Measurements from ENCODE around the gene PLEK.
"Not testable (repeated sequence)": the region's sequence is repeated elsewhere in the genome, so short reads cannot be mapped to it uniquely, and the experiment has no call there.

Gene PLEK

DNA sequence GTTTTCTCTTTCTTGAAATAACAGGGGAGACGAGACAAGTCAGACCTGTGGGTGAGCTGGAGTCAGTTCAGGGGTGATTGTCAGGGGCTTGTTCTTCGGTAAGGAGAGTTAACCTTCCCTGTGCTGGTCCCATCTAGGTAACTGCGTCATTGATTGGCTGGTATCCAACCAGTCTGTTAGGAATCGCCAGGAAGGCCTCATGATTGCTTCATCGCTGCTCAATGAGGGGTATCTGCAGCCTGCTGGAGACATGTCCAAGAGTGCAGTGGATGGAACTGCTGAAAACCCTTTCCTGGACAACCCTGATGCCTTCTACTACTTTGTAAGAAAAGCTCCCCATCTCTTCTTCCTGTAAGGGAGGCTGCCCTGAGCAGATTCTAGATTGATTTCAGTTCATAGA lies 21.3 kb downstream of the PLEK start:
- Mint-ChIP-seq H3K4me1 (peaks cover 89% of the 10 kb centered on the region), H3K27ac (peak overlapping the region; percentile 58), H3K9me3 (no peaks in the 10 kb centered on the region), H3K4me3 (no peak overlapping the region), H3K27me3 (no peaks in the 10 kb centered on the region), H3K36me3 (peaks cover 60% of the 10 kb centered on the region)
- no peak for ATAC-seq

DNA sequence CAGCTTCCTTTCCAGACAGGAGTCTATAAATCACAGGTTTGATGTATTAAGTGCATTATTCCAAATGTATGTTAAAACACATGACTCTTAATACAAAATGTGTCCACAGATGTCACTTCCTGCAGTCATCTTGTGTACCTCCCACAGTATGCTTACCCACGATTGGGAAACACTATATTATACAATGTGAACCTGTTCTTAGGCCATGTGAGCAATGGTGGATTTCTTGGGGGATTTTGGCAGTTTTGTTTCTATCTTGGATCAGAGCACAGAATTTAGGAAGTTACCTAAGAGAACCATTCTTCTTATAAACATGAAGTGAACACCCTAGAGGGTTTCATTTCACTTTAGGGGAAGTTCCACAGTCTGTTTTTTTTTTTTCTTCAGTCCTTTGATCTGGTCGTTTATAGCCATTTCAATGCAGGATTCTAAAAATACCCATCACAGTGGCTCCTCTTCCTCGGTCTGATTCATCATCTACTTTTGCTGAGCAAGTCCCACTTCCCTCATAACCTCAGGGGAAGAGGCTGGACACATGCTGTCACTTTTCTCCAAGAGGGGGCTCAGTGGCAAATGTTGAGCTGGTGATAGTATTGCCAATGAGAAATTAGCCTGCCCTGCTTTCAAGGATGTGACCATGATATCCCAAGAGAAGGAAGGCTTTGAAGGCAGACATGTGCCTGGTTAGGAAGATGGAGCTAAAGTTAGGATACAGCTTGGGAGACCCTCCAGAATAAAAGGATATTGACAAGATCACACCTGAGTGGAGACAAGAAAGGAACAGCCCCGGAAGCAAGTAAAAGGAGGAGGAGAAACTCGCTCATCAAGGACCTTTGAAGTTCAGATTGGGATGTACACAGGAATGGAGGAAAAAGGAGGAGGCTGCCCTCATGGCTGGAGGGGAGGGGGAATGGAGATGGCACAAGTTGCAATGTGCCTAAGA lies 22.6 kb downstream of the PLEK start:
- no peaks in the 10 kb centered on the region for H3K27me3 Mint-ChIP-seq
- peaks cover 89% of the 10 kb centered on the region for H3K4me1 Mint-ChIP-seq
- peak; percentile 83 for ATAC-seq
- H3K9me3 Mint-ChIP-seq: no peaks in the 10 kb centered on the region
- H3K27ac Mint-ChIP-seq: peak overlapping the region; percentile 58
- peak overlapping the region; percentile 51 for H3K4me3 Mint-ChIP-seq
- H3K36me3 Mint-ChIP-seq: peaks cover 58% of the 10 kb centered on the region

DNA sequence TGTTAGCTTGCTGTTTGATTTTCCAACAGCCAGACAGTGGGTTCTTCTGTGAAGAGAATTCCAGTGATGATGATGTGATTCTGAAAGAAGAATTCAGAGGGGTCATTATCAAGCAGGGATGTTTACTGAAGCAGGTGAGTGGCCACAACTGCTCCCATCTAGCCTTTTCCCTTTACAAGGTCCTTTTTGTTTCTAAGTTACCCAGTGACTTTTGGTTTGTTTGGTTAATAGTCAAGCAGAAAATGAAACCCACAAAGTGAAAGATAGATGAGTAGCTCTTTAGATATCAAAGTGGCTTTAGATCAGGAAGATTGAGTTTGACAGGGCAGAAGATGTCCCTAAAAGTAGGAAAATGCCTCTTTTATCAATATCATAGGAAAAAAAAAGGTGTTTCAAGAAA lies 23.3 kb downstream of the PLEK start:
- peak; percentile 34 for ATAC-seq
- peaks cover 83% of the 10 kb centered on the region for H3K4me1 Mint-ChIP-seq
- H3K27ac Mint-ChIP-seq: peak overlapping the region; percentile 58
- no peaks in the 10 kb centered on the region for H3K27me3 Mint-ChIP-seq
- H3K4me3 Mint-ChIP-seq: peak overlapping the region; percentile 62
- peaks cover 58% of the 10 kb centered on the region for H3K36me3 Mint-ChIP-seq
- H3K9me3 Mint-ChIP-seq: no peaks in the 10 kb centered on the region

DNA sequence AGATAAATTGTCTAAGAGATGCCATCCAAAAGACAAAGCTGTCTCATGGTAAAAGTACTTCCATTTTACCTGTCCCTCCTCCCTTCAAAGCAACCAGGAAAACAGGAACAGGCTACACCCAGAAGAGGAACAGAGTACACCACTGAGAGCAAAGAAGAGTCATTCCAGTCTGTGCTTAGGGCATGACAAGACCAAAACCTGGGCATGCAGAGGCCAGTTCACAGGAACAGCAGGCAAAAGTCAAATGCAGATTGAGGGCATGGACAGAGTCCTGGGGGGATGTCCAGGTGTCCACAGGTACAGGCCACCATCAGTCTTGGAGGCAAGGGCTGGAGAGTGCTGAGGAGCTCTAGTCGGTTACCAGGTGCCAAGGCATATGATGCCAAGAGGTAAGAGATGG lies 23.7 kb downstream of the PLEK start:
- Mint-ChIP-seq H3K27me3 (no peaks in the 10 kb centered on the region), H3K27ac (peak overlapping the region; percentile 58), H3K4me3 (peak overlapping the region; percentile 62), H3K9me3 (no peaks in the 10 kb centered on the region), H3K4me1 (peaks cover 79% of the 10 kb centered on the region), H3K36me3 (peaks cover 58% of the 10 kb centered on the region)
- peak; percentile 78 for ATAC-seq

DNA sequence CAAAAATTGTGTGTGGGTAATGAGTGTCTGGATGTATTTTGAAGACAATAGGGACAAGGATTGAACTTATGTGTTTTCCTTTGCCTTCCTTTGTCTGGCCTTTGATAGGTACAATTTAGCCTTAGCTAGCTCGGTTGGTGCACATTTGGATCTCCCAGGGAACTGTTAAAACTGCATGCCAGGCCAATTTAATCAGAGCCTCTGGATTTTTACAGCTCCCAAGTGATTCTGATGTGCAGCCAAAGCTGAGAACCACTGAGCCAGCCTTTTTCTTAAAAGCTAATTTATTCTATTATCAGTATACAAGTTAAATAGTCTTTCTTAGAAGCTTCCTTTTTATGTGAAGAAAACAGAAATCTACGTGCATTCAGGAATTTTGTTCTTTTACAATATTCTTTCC lies 25.0 kb downstream of the PLEK start:
- Mint-ChIP-seq H3K27me3 (no peaks in the 10 kb centered on the region), H3K4me3 (no peak overlapping the region), H3K36me3 (peaks cover 62% of the 10 kb centered on the region), H3K9me3 (no peaks in the 10 kb centered on the region), H3K27ac (peak overlapping the region; percentile 58), H3K4me1 (peaks cover 76% of the 10 kb centered on the region)
- ATAC-seq: no peak

DNA sequence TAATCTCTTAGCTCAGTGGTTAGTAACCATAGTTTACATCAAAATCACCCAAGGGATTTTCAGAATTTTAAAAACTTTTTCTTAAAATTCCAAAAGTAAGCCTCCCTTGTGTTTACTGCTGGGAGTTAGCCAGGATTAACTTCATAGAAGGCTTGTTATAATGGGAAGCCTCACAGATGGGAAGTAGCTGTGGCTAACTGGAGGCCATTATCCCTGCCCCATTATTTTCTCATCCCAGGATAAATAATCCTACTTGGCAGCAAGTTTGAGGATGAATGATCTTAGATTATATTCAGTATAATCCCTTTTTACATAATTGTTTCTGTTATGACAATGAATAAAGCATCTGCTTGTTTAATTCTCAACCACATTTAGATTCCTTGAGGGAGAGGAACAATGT lies 25.5 kb downstream of the PLEK start:
- H3K4me3 Mint-ChIP-seq: no peak overlapping the region
- no peak for ATAC-seq
- H3K36me3 Mint-ChIP-seq: peaks cover 62% of the 10 kb centered on the region
- no peaks in the 10 kb centered on the region for H3K27me3 Mint-ChIP-seq
- no peak overlapping the region for H3K27ac Mint-ChIP-seq
- no peaks in the 10 kb centered on the region for H3K9me3 Mint-ChIP-seq
- H3K4me1 Mint-ChIP-seq: peaks cover 72% of the 10 kb centered on the region

DNA sequence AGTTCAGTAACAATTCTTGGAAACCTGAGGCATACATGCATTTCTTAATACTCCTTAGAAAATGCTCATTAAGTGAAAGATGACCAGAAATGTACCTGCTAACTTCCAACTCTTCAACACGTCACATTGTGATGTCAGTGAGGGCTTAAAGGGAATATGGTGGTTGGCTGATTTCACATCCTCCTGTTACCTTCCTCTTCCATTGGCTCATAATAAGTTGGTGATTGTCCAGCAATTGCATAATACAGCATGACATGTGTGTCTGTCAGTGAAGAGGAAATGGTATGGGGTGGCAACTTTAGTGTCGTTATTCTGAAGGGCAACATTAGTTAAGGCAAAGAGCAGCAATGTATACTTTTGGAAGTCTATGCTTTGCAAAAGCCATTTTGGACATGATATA lies 26.0 kb downstream of the PLEK start:
- no peak overlapping the region for H3K27ac Mint-ChIP-seq
- peaks cover 64% of the 10 kb centered on the region for H3K36me3 Mint-ChIP-seq
- H3K4me3 Mint-ChIP-seq: no peak overlapping the region
- ATAC-seq: no peak
- H3K27me3 Mint-ChIP-seq: no peaks in the 10 kb centered on the region
- peaks cover 68% of the 10 kb centered on the region for H3K4me1 Mint-ChIP-seq
- no peaks in the 10 kb centered on the region for H3K9me3 Mint-ChIP-seq

DNA sequence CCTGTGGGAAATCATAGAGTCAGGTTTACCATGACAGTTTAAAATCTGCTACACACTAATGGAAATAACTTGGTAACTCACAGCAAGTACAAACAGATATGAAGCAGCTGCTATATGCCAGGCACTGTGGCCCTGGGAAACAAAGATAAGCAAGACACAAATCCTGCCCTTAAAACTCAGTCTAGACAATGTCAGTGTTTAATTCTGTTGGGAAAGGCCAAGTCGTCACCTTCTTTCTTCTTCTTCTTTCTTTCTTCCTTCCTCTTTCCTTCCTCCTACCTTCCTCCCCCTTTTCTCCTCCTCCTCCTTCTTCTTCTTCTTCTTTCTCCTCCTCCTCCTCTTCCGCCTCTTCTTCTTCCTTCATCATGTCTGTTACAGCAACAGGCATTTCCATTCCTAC lies 26.8 kb downstream of the PLEK start:
- H3K27ac Mint-ChIP-seq: peak overlapping the region; percentile 50
- H3K4me1 Mint-ChIP-seq: peaks cover 66% of the 10 kb centered on the region

DNA sequence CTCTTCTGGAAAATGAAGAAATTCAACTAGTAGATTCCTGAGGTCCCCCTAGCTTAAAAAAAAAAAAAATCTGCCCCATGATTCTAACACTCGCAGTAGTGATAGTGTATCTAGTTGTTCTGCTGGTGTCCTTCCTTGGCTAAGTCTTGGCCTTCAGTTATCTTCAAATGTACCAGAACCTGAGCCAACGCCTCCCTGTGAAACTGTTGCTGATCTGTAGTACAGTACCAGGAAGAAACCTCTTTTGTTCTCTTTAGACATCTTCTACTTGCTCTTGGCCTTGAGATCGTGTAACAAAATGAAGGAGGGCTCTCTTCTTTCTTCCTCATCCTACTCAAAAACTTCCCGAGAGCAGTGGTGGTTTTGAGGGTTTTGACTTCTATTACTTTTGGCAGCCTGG lies 31.0 kb downstream of the PLEK start:
- ATAC-seq: no peak
- Mint-ChIP-seq H3K36me3 (peaks cover 93% of the 10 kb centered on the region), H3K9me3 (peaks cover 18% of the 10 kb centered on the region), H3K27me3 (no peaks in the 10 kb centered on the region), H3K4me3 (no peak overlapping the region), H3K4me1 (peaks cover 53% of the 10 kb centered on the region), H3K27ac (peak overlapping the region; percentile 45)

More for the DNA sequence above, 26.8 kb downstream of the PLEK start:
- H3K4me3 Mint-ChIP-seq: no peak overlapping the region
- H3K27me3 Mint-ChIP-seq: no peaks in the 10 kb centered on the region
- no peaks in the 10 kb centered on the region for H3K9me3 Mint-ChIP-seq
- no peak for ATAC-seq
- peaks cover 72% of the 10 kb centered on the region for H3K36me3 Mint-ChIP-seq

DNA sequence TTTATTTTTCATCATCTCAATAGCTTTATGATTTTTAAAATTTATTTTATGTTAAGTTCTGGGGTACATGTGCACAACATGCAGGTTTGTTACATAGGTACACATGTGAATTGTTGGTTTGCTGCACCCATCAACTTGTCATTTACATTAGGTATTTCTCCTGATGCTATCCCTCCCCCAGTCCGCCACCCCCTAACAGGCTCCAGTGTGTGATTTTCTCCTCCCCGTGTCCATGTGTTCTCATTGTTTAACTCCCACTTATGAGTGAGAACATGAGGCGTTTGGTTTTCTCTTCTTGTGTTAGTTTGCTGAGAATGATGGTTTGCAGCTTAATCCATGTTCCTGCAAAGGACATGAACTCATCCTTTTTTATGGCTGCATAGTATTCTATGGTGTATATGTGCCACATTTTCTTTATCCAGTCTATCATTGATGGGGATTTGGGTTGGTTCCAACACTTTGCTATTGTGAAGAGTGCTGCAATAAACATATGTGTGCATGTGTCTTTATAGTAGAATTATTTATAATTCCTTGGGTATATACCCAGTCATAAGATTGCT lies 32.7 kb downstream of the PLEK start:
- Mint-ChIP-seq H3K9me3 (peaks cover 25% of the 10 kb centered on the region), H3K4me1 (peaks cover 57% of the 10 kb centered on the region), H3K36me3 (peaks cover 94% of the 10 kb centered on the region)
- H3K27ac Mint-ChIP-seq, H3K4me3 Mint-ChIP-seq, H3K27me3 Mint-ChIP-seq, ATAC-seq: not testable (repeated sequence)

DNA sequence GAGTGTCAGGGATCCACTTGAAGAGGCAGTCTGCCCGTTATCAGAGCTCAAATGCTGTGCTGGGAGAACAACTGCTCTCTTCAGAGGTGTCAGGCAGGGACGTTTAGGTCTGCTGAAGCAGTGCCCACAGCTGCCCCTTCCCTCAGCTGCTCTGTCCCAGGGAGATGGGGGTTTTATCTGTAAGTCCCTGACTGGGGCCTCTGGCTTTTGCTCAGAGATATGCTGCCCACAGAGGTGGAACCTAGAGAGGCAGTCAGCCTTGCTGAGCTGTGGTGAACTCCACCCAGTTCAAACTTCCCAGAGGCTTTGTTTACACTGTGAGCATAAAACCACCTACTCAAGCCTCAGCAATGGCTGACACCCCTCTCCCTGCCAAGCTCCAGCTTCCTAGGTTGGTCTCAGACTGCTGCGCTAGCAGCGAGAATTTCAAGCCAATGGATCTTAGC lies 38.1 kb downstream of the PLEK start:
- Mint-ChIP-seq H3K4me3 (no peak overlapping the region), H3K27ac (peak overlapping the region; percentile 62), H3K4me1 (peaks cover 93% of the 10 kb centered on the region), H3K36me3 (peaks cover 70% of the 10 kb centered on the region), H3K27me3 (no peaks in the 10 kb centered on the region), H3K9me3 (peaks cover 32% of the 10 kb centered on the region)
- ATAC-seq: peak; percentile 73

DNA sequence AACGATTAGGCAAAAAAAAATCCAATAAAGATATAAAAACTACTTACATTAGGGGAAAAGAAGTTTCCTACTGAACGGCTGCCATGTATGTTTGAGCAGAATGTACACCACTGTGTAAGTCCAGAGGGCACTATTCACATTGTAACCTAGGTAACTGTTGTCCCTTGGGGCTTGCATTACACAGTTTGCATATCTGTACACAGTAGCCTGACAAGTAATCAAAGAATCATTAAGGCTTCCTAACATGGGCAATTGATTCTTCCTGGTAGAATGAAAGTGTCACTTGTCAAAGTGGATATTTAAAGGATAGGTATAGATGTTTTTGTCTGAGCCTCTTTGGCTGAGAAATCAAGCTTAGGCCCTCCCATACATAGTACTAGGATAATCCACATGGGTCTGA lies 39.1 kb downstream of the PLEK start:
- Mint-ChIP-seq H3K27me3 (no peaks in the 10 kb centered on the region), H3K9me3 (peaks cover 31% of the 10 kb centered on the region), H3K4me1 (peaks cover 98% of the 10 kb centered on the region), H3K4me3 (no peak overlapping the region), H3K27ac (peak overlapping the region; percentile 62), H3K36me3 (peaks cover 63% of the 10 kb centered on the region)
- peak; percentile 70 for ATAC-seq

DNA sequence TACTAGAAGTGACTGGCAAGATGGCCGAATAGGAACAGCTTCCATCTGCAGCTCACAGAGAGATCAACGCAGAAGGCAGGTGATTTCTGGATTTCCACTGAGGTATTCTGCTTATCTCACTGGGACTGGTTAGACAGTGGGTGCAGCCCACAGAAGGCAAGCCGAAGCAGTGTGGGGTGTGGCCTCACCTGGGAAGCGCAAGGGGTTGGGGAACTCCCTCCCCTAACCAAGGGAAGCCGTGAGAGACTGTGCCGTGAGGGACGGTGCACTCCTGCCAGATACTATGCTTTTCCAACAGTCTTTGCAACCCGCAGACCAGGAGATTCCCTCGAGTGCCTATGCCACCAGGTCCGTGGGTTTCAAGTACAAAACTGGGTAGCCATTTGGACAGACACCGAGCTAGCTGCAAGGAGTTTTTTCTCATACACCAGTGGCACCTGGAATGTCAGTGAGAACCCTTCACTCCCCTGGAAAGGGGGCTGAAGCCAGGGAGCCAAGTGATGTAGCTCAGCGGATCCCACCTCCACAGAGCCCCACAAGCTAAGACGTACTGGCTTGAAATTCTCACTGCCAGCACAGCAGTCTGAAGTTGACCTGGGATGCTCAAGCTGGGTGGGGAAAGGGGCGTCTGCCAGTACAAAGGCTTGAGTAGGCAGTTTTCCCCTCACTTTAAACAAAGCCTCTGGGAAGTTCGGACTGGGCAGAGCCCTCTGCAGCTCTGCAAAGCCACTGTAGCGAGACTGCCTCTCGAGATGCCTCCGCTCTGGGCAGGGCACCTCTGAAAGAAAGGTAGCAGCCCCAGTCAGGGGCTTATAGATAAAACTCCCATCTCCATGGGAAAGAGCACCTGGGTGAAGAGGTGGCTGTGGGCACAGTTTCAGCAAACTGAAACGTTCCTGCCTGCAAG lies 40.1 kb downstream of the PLEK start:
- Mint-ChIP-seq H3K4me3 (peak overlapping the region; percentile 34), H3K27ac (peak overlapping the region; percentile 62), H3K27me3 (no peaks in the 10 kb centered on the region), H3K36me3 (peaks cover 54% of the 10 kb centered on the region), H3K4me1 (peaks cover 98% of the 10 kb centered on the region), H3K9me3 (peaks cover 26% of the 10 kb centered on the region)
- peak; percentile 69 for ATAC-seq

DNA sequence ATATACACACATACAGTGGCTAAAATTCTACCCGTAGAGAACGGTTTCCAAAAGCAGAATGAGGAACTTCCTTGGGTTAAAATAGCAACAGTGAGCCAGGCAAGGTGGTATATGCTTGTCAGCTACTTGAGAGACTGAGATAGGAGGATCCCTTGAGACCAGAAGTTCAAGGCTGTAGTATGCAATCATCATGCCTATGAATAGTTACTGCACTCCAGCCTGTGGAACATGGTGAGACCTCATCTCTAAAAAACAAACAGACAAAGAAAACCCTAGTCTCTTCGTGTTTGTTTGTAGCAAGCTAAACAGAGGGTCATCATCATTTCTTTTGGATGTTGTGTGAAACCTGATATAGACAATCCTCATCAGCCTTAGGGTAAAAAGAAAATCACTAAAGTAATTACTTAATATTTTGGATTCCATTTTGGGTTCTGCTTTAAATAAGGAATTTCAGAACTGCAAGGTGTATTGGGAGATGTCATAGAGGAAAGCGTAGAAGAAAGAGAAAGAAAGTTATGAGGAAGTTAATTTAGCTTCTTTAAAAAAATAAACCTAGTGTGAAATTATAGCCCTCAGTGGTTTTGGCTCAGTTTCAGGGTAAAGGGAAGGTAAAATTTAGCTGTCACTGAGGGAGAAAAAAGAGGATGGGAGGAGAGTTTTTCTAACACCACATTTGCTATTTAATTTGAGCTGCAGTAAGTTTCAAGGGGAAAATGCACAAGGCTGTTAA lies 46.5 kb downstream of the PLEK start:
- ATAC-seq: peak; percentile 99
- Mint-ChIP-seq H3K4me1 (peaks cover 77% of the 10 kb centered on the region), H3K4me3 (peak overlapping the region; percentile 74)

More for the DNA sequence above, 46.5 kb downstream of the PLEK start:
- Mint-ChIP-seq H3K9me3 (peaks cover 11% of the 10 kb centered on the region), H3K27me3 (no peaks in the 10 kb centered on the region), H3K36me3 (peaks cover 19% of the 10 kb centered on the region), H3K27ac (peak overlapping the region; percentile 83)
